ENCODE measurements around the gene CEP170B. TPM values are rescaled to one million over a fixed set of nuclear protein-coding genes. Genes with fewer than 3 reads are reported as not detected.

The CEP170B gene
- not detected for polyA plus RNA-seq (ENCODE audit: low read depth in 6 of 6)

DNA sequence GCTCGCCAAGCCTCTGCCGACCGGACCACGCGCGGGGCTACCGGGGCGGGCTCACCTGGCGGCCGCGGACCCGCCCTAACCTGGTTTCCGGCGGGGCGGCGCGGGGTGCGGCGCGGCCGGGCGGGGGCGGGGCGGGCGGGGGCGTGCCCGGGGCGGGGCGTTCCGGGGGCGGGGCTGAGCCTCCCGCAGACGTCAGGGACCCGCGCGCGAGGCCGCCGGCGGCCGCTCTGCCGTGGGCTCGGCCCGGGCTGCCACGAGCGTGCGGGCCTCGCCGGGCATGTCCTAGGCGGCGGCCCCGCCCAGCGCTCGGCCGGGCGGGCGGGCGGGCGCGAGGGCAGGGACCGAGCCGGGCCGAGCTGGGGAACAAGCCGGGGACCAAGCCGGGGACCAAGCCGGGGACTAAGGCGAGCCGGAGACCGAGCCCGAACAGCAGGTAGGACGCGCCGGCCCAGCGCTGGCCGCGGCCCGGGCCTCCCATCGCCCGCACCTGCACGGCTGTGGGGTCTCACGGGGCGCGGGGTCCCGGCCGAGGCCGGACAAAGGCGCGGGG, at the start of gene CEP170B:
Gene CEP170B (plus strand): TSS at position 188 of the 550 bp plus-strand sequence. CDS start 3,183 bp downstream, outside the sequence.
- H3K27ac Mint-ChIP-seq: peak within 1 kb of the TSS in 1 of 6 donors; percentile 45

GRCh38 chr14:104816616-104816884, 48.5 kb upstream of the CEP170B start:
- peak overlapping the region; percentile 86 to 99 (median 94) for H3K27ac Mint-ChIP-seq

More for the DNA sequence above, at the start of gene CEP170B:
- peak within 1 kb of the TSS; percentile 27 to 77 (median 62) for H3K4me3 Mint-ChIP-seq
- peaks cover 7 to 20% (median 19%) of the 10 kb centered on the region in 3 donors for H3K4me1 Mint-ChIP-seq
- ATAC-seq (ENCODE audit: low read depth in 2 of 2) (peak; percentile 71 to 83), DNase-seq (no peak)
- no peaks in the 10 kb centered on the region for H3K36me3 Mint-ChIP-seq
- H3K27me3 Mint-ChIP-seq: peaks cover 10 to 58% (median 52%) of the 10 kb centered on the region in 3 donors
- H3K9me3 Mint-ChIP-seq: peaks cover 0 to 2% (median 0%) of the 10 kb centered on the region in 7 donors

DNA sequence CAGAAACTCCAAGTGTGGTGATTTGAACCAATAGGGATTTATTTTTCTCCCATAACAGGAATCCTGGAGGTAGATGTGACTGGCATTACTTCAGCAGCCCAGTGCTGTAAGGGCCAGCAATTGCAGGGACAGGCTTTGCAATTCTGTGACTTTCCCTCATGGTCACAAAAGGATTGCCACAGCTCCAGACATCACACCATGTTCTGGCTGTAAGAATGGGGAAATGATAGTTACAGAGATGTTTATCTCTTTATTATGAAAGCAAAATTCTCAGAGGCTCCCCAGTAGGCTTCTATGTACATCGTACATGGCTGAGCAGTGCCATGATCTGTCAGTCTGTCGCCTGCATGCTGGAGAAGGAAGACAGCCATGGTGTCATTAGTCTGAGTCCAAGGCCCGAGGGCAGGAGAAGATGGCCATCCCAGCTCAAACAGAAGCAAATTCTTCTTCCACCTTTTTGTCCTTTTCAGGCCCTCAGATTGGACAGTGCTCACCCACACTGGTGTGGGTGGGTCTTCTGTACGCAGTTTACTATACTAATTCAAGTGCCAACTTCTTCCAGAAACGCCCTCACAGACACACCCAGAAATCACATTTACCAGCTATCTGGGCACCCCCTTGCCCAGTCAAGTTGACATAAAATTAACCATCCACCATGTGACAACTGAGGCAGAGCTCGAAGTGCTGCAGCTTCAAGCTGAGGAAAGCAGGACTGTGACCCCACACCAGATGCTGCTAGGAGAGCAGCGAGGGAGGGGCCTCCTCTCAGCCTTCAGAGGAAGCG, 46.9 kb upstream of the CEP170B start:
- H3K27ac Mint-ChIP-seq: peak overlapping the region in 3 of 6 donors; percentile 18 to 83 (median 58)
- no peaks in the 10 kb centered on the region for H3K9me3 Mint-ChIP-seq
- no peak for ATAC-seq (ENCODE audit: low read depth in 2 of 2)
- peak overlapping the region in 4 of 8 donors; percentile 35 to 92 (median 78) for H3K4me3 Mint-ChIP-seq
- H3K27me3 Mint-ChIP-seq: no peaks in the 10 kb centered on the region
- H3K36me3 Mint-ChIP-seq: no peaks in the 10 kb centered on the region
- H3K4me1 Mint-ChIP-seq: peaks cover 20 to 26% (median 22%) of the 10 kb centered on the region in 3 donors
- DNase-seq: no peak

More at GRCh38 chr14:104816616-104816884, 48.5 kb upstream of the CEP170B start:
- no peak for DNase-seq
- Mint-ChIP-seq H3K9me3 (no peaks in the 10 kb centered on the region), H3K4me3 (peak overlapping the region; percentile 89 to 96 (median 92)), H3K27me3 (no peaks in the 10 kb centered on the region), H3K4me1 (peaks cover 20 to 26% (median 22%) of the 10 kb centered on the region in 3 donors), H3K36me3 (no peaks in the 10 kb centered on the region)
- ATAC-seq (ENCODE audit: low read depth in 2 of 2): no peak

DNA sequence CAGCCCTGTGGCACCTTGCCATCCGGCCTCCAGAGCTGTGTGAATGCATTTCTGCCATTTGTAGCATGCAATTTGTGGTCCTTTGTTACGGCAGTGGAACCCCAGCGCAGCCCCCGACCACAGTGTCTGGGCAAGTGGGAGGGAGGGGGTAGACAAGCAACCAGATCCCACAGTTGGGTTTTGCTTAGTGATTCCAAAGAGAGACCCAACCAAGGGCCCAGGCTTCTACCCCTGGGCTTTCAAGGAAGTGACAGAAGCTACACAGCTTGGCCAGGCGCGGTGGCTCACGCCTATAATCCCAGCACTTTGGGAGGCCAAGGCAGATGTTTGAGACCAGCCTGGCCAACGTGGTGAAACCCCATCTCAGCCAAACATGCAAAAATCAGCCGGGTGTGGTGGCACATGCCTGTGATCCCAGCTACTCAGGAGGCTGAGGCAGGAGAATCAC, 46.3 kb upstream of the CEP170B start:
- DNase-seq (no peak), ATAC-seq (ENCODE audit: low read depth in 2 of 2) (no peak)
- Mint-ChIP-seq H3K4me1 (peaks cover 18 to 24% (median 20%) of the 10 kb centered on the region in 3 donors), H3K27ac (peak overlapping the region in 3 of 6 donors; percentile 18 to 83 (median 58)), H3K4me3 (peak overlapping the region in 2 of 8 donors; percentile 56 to 92), H3K27me3 (no peaks in the 10 kb centered on the region), H3K36me3 (no peaks in the 10 kb centered on the region), H3K9me3 (no peaks in the 10 kb centered on the region)

GRCh38 chr14:104819361-104819781, 45.7 kb upstream of the CEP170B start:
- no peak overlapping the region for H3K27ac Mint-ChIP-seq
- peaks cover 0 to 2% (median 0%) of the 10 kb centered on the region in 7 donors for H3K9me3 Mint-ChIP-seq
- peaks cover 2 to 4% (median 2%) of the 10 kb centered on the region in 3 donors for H3K27me3 Mint-ChIP-seq
- H3K4me3 Mint-ChIP-seq: peak overlapping the region in 1 of 8 donors; percentile 92
- peaks cover 0 to 2% of the 10 kb centered on the region in 2 donors for H3K36me3 Mint-ChIP-seq
- H3K4me1 Mint-ChIP-seq: peaks cover 12 to 22% (median 16%) of the 10 kb centered on the region in 3 donors
- DNase-seq (no peak), ATAC-seq (ENCODE audit: low read depth in 2 of 2) (no peak)

GRCh38 chr14:104820669-104821228, 44.3 kb upstream of the CEP170B start:
- H3K4me3 Mint-ChIP-seq: no peak overlapping the region
- peaks cover 15 to 26% (median 22%) of the 10 kb centered on the region in 3 donors for H3K4me1 Mint-ChIP-seq
- H3K36me3 Mint-ChIP-seq: peaks cover 0 to 8% of the 10 kb centered on the region in 2 donors
- H3K27me3 Mint-ChIP-seq: peaks cover 8 to 17% (median 16%) of the 10 kb centered on the region in 3 donors
- ATAC-seq (ENCODE audit: low read depth in 2 of 2) (no peak), DNase-seq (no peak)
- H3K27ac Mint-ChIP-seq: no peak overlapping the region
- H3K9me3 Mint-ChIP-seq: peaks cover 0 to 8% (median 4%) of the 10 kb centered on the region in 7 donors

DNA sequence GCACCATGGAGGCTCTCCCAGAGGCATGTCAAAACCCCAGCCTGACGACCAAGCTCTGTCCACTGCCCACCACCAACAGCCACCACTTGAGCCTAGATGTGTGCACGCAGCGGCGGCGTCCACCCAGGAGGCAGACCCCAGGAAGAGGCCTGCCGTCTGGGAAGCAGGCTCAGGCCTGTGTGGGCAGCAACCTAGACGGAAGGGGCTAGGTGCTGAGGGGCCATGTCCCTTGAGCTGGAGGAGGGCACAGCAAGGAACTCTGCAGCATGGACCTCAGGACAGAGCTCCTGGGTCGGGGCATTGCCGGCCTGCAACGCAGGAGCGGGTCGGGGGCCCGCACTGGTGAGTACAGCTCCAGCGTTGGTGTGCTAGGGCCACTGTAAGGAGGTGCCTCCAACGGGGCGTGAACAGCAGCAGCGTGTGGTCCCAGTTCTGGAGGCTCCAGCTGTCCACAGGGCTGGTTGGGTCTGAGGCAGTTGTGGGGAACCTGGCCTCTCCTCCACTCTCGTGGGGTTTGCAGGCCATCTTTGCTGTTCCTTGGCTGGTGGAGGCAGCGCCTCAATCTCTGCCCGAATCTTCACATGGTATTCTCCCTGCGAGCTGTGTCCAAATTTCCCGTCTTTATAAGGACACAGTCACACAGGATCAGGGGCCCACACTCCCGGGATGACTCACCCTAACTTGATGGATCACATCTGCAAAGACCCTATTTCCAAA, 43.7 kb upstream of the CEP170B start:
- peaks cover 8 to 19% (median 17%) of the 10 kb centered on the region in 3 donors for H3K27me3 Mint-ChIP-seq
- DNase-seq (no peak), ATAC-seq (ENCODE audit: low read depth in 2 of 2) (no peak)
- H3K4me3 Mint-ChIP-seq: no peak overlapping the region
- H3K36me3 Mint-ChIP-seq: peaks cover 0 to 8% of the 10 kb centered on the region in 2 donors
- H3K9me3 Mint-ChIP-seq: peaks cover 0 to 8% (median 4%) of the 10 kb centered on the region in 7 donors
- H3K27ac Mint-ChIP-seq: peak overlapping the region in 1 of 6 donors; percentile 33
- H3K4me1 Mint-ChIP-seq: peaks cover 15 to 30% (median 24%) of the 10 kb centered on the region in 3 donors

GRCh38 chr14:104821971-104822608, 43.0 kb upstream of the CEP170B start:
- Mint-ChIP-seq H3K4me1 (peaks cover 11 to 26% (median 21%) of the 10 kb centered on the region in 3 donors), H3K4me3 (no peak overlapping the region)

DNA sequence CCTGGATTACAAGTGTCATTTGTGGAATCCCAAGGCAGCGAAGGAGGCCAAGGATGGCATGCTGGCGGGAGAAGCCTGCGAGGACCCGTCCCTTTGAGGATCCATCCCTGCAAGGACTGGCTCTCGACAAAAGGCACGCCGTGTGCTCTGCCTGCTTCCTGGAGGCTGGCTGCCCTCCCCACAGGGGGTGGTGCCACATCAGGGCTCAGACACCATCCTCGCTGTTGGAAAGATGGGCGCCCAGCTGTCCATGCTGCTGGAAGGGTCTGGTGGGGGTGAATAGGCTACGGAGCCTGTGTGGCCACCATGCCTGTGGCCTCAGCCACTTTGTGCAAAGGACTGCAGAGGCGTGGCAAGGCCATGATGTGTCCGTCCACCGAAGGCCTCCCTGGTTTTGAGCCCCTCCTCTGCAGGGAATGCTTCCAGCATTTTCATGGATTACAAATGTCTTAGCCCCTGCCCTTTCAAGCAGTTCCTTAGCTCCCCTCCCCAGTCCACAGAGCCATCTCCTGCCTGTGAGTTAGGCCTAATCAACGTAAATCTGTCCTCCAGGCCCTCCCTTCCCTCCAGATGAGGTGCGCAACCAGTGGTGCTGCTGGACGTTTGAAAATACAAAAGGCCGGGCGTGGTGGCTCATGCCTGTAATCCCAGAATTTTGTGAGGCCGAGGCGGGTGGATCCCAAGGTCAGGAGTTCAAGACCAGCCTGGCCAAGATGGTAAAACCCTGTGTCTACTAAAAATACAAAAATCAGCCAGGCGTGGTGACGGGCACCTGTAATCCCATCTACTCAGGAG, 42.0 kb upstream of the CEP170B start:
- H3K4me1 Mint-ChIP-seq: peaks cover 19 to 36% (median 28%) of the 10 kb centered on the region in 3 donors
- peaks cover 8 to 23% (median 19%) of the 10 kb centered on the region in 3 donors for H3K27me3 Mint-ChIP-seq
- H3K36me3 Mint-ChIP-seq: peaks cover 0 to 8% of the 10 kb centered on the region in 2 donors
- ATAC-seq (ENCODE audit: low read depth in 2 of 2) (no peak), DNase-seq (no peak)
- no peak overlapping the region for H3K4me3 Mint-ChIP-seq
- peaks cover 0 to 8% (median 4%) of the 10 kb centered on the region in 7 donors for H3K9me3 Mint-ChIP-seq
- H3K27ac Mint-ChIP-seq: no peak overlapping the region

More at GRCh38 chr14:104821971-104822608, 43.0 kb upstream of the CEP170B start:
- DNase-seq (no peak), ATAC-seq (ENCODE audit: low read depth in 2 of 2) (no peak)
- H3K36me3 Mint-ChIP-seq: peaks cover 0 to 8% of the 10 kb centered on the region in 2 donors
- peaks cover 0 to 8% (median 4%) of the 10 kb centered on the region in 7 donors for H3K9me3 Mint-ChIP-seq
- H3K27ac Mint-ChIP-seq: no peak overlapping the region
- H3K27me3 Mint-ChIP-seq: peaks cover 8 to 20% (median 19%) of the 10 kb centered on the region in 3 donors

DNA sequence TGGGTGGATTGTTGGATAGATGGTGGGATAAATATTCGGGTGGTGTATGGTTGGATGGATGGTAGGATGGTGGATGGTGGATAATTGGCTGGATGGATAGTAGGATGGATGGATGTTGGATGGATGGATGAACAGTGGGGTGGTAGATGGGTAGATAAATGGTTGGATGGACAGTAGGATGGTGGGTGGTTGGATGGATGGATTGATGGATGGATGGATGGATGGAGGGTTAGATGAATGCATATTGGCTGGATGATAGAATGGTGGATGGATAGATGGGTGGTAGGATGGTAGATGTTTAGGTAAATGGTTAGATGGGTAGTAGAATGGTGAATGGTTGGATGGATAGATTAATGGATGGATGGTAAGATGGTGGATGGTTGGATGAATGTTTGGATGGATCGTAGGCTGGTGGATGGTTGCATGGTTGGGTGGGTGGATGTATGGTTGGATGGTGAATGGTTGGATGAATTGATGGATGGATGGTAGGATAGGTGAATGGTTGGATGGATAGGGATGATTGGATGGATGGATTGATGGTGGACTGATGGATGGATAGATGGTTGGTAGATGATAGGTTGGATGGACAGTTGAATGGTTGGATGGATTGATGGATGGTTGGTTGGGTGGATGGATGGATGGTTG, 40.6 kb upstream of the CEP170B start:
- peaks cover 19 to 32% (median 28%) of the 10 kb centered on the region in 3 donors for H3K4me1 Mint-ChIP-seq
- H3K9me3 Mint-ChIP-seq: peaks cover 0 to 8% (median 4%) of the 10 kb centered on the region in 7 donors
- peaks cover 0 to 8% of the 10 kb centered on the region in 2 donors for H3K36me3 Mint-ChIP-seq
- ATAC-seq (ENCODE audit: low read depth in 2 of 2) (no peak), DNase-seq (no peak)
- no peak overlapping the region for H3K27ac Mint-ChIP-seq
- peaks cover 8 to 23% (median 19%) of the 10 kb centered on the region in 3 donors for H3K27me3 Mint-ChIP-seq
- H3K4me3 Mint-ChIP-seq: peak overlapping the region in 6 of 8 donors; percentile 75 to 90 (median 84)

- H3K4me1 Mint-ChIP-seq: peaks cover 19 to 32% (median 28%) of the 10 kb centered on the region in 3 donors
- H3K4me3 Mint-ChIP-seq: peak overlapping the region; percentile 78 to 93 (median 88)
- peaks cover 0 to 8% of the 10 kb centered on the region in 2 donors for H3K36me3 Mint-ChIP-seq
- H3K27me3 Mint-ChIP-seq: peaks cover 8 to 23% (median 19%) of the 10 kb centered on the region in 3 donors
- peaks cover 0 to 8% (median 4%) of the 10 kb centered on the region in 7 donors for H3K9me3 Mint-ChIP-seq
- peak overlapping the region in 4 of 6 donors; percentile 24 to 81 (median 70) for H3K27ac Mint-ChIP-seq
- DNase-seq (peak; percentile 89), ATAC-seq (ENCODE audit: low read depth in 2 of 2) (peak; percentile 85 to 87)
Observed at GRCh38 chr14:104826189-104826860, 38.7 kb upstream of the CEP170B start.
